Measurements from ENCODE around the gene AACS. TPM values are rescaled to one million over a fixed set of nuclear protein-coding genes. Genes with fewer than 3 reads are reported as not detected.

Gene AACS
- total and polyA plus RNA-seq, 4 donors, result 15.4 to 33.5 (median 17.6) TPM

GRCh38 chr12:125068391-125068790 is 3.2 kb downstream of the AACS start:
- Histone ChIP-seq H3K27me3 (ENCODE audit: control insufficient read depth in 3 of 3, insufficient read depth in 3 of 3, low read length in 2 of 3) (no peaks in the 10 kb centered on the region), H3K36me3 (ENCODE audit: control insufficient read depth in 4 of 4, insufficient read depth in 4 of 4, low read length in 4 of 4) (peaks cover 0 to 9% (median 3%) of the 10 kb centered on the region in 4 donors), H3K9me3 (ENCODE audit: control insufficient read depth in 4 of 4, insufficient read depth in 3 of 4, low read length in 3 of 4) (no peaks in the 10 kb centered on the region), H3K27ac (ENCODE audit: low read depth in 1 of 2, low read length in 1 of 2) (no peak overlapping the region), H3K9ac (ENCODE audit: insufficient read depth in 1 of 2, low read length in 2 of 2) (no peak overlapping the region), H3K4me1 (ENCODE audit: control insufficient read depth in 5 of 5, insufficient read depth in 5 of 5, low read length in 5 of 5) (peaks cover 0 to 17% (median 0%) of the 10 kb centered on the region in 5 donors), H3K4me3 (no peak overlapping the region)
- DNase-seq (no peak), ATAC-seq (ENCODE audit: insufficient read depth, low FRiP score) (no peak)
- no peak for TF ChIP-seq CTCF (IDR thresholded peaks at IDR 0.05; ENCODE audit: control extremely low read depth, extremely low read depth)
- WGBS, 2 donors, result 84 to 86% methylated on average over 6 of the region's 6 CpGs

GRCh38 chr12:125069616-125070015 is 4.4 kb downstream of the AACS start:
- no peak for TF ChIP-seq CTCF (IDR thresholded peaks at IDR 0.05; ENCODE audit: control extremely low read depth, extremely low read depth)
- Histone ChIP-seq H3K27me3 (ENCODE audit: control insufficient read depth in 3 of 3, insufficient read depth in 3 of 3, low read length in 2 of 3) (no peaks in the 10 kb centered on the region), H3K4me3 (no peak overlapping the region), H3K36me3 (ENCODE audit: control insufficient read depth in 4 of 4, insufficient read depth in 4 of 4, low read length in 4 of 4) (peaks cover 0 to 9% (median 3%) of the 10 kb centered on the region in 4 donors), H3K4me1 (ENCODE audit: control insufficient read depth in 5 of 5, insufficient read depth in 5 of 5, low read length in 5 of 5) (peaks cover 0 to 15% (median 0%) of the 10 kb centered on the region in 5 donors), H3K27ac (ENCODE audit: low read depth in 1 of 2, low read length in 1 of 2) (no peak overlapping the region), H3K9me3 (ENCODE audit: control insufficient read depth in 4 of 4, insufficient read depth in 3 of 4, low read length in 3 of 4) (no peaks in the 10 kb centered on the region), H3K9ac (ENCODE audit: insufficient read depth in 1 of 2, low read length in 2 of 2) (no peak overlapping the region)
- DNase-seq (no peak), ATAC-seq (ENCODE audit: insufficient read depth, low FRiP score) (no peak)
- 70 to 88% methylated on average over 8 of the region's 8 CpGs for WGBS, 2 donors

GRCh38 chr12:125070112-125070511 is 4.9 kb downstream of the AACS start:
- Histone ChIP-seq H3K27ac (ENCODE audit: low read depth in 1 of 2, low read length in 1 of 2) (no peak overlapping the region), H3K9me3 (ENCODE audit: control insufficient read depth in 4 of 4, insufficient read depth in 3 of 4, low read length in 3 of 4) (no peaks in the 10 kb centered on the region), H3K9ac (ENCODE audit: insufficient read depth in 1 of 2, low read length in 2 of 2) (no peak overlapping the region), H3K4me1 (ENCODE audit: control insufficient read depth in 5 of 5, insufficient read depth in 5 of 5, low read length in 5 of 5) (peaks cover 0 to 12% (median 0%) of the 10 kb centered on the region in 5 donors), H3K4me3 (no peak overlapping the region), H3K27me3 (ENCODE audit: control insufficient read depth in 3 of 3, insufficient read depth in 3 of 3, low read length in 2 of 3) (no peaks in the 10 kb centered on the region), H3K36me3 (ENCODE audit: control insufficient read depth in 4 of 4, insufficient read depth in 4 of 4, low read length in 4 of 4) (peaks cover 0 to 9% (median 3%) of the 10 kb centered on the region in 4 donors)
- TF ChIP-seq CTCF (IDR thresholded peaks at IDR 0.05; ENCODE audit: control extremely low read depth, extremely low read depth), result no peak
- no peak for ATAC-seq (ENCODE audit: insufficient read depth, low FRiP score)
- DNase-seq, result no peak
- 92 to 94% methylated on average over 6 of the region's 6 CpGs for WGBS, 2 donors
